GM12878 (cell line): ENCODE data around the gene SETD1B. TPM values are rescaled to one million over a fixed set of nuclear protein-coding genes. Genes with fewer than 3 reads are reported as not detected.

Experiments
- ATAC-seq: fragments of 200-7000 bp; cut with Tn5 transposase; 3 replicates; pipeline ENCODE4 v1.9.1; 2020; ENCODE audit warnings: mild to moderate bottlenecking, moderate library complexity
- BruUV-seq: library from RNA; stranded (reverse); fragments of 400-500 nt; replicated peaks from 2 replicates; lab custom pipeline; 2021; lab: Mats Ljungman, UMichigan
- CTCF ChIA-PET: fragments of 300-600 bp; sonication (Branson Sonifier 250); formaldehyde crosslinking; extraction: SDS; loops from one replicate; lab custom pipeline; 2021; ENCODE audit warnings: inconsistent platforms; lab: Yijun Ruan, JAX
- POLR2A ChIA-PET: fragments of 350-600 bp; formaldehyde crosslinking; extraction: SDS; loops from one replicate; lab custom pipeline; 2021; ENCODE audit warnings: inconsistent platforms; lab: Charles Lee
- RAD21 ChIA-PET: fragments of 300-600 bp; sonication (Branson Sonifier 250); formaldehyde crosslinking; loops from one replicate; lab custom pipeline; 2023; ENCODE audit warnings: antibody characterized with exemption; ENCODE audit not compliant: unreplicated experiment; lab: Charles Lee
- SMC1A ChIA-PET: fragments of 300-600 bp; sonication (Branson Sonifier 250); formaldehyde crosslinking; loops from one replicate; lab custom pipeline; 2023; ENCODE audit not compliant: unreplicated experiment, uncharacterized antibody; lab: Charles Lee
- DNase-seq: peaks from one replicate; pipeline ENCODE4 v3.0.0-alpha.2; 2011; ENCODE audit warnings: low read depth, low spot score
- FAIRE-seq: peaks from 3 replicates; lab custom pipeline; 2011; peaks lifted over from hg19 to GRCh38; lab: Jason Lieb, UNC
- H2AFZ ChIP-seq: 2 replicates; pipeline ENCODE4 v1.6.0; 2011; ENCODE audit warnings: low read depth, low read length, control low read depth; ENCODE audit not compliant: control insufficient read depth
- H3K27ac ChIP-seq: 2 replicates; pipeline ENCODE4 v1.5.1; 2011; ENCODE audit warnings: control low read depth; ENCODE audit not compliant: control insufficient read depth, insufficient read depth
- H3K27me3 ChIP-seq, 2 experiments: replicated peaks in 1 of 2; 2 replicates each; pipeline versions ENCODE4 v1.6.0 to v1.6.1; 2011; ENCODE audit warnings: low read length in 1 of 2; ENCODE audit not compliant: control insufficient read depth in 2 of 2, insufficient read depth in 2 of 2
- H3K36me3 ChIP-seq, 2 experiments: 2 replicates each; pipeline ENCODE4 v1.5.1; 2011; ENCODE audit warnings: low read length in 1 of 2; ENCODE audit not compliant: control insufficient read depth in 2 of 2, insufficient read depth in 2 of 2
- H3K4me1 ChIP-seq: 2 replicates; pipeline ENCODE4 v1.6.1; 2011; ENCODE audit warnings: mild to moderate bottlenecking, low read length, moderate library complexity, mixed read lengths; ENCODE audit not compliant: control insufficient read depth, insufficient read depth
- H3K4me2 ChIP-seq: 2 replicates; pipeline ENCODE4 v1.6.0; 2011; ENCODE audit warnings: control low read depth; ENCODE audit not compliant: control insufficient read depth, insufficient read depth
- H3K4me3 ChIP-seq: fragments of 200-600 bp; sonication (generic); 2 replicates; pipeline ENCODE4 v1.5.1; 2016
- H3K79me2 ChIP-seq: 2 replicates; pipeline ENCODE4 v1.6.0; 2011; ENCODE audit warnings: low read length; ENCODE audit not compliant: control insufficient read depth, insufficient read depth
- H3K9ac ChIP-seq: 2 replicates; pipeline ENCODE4 v1.8.0; 2011; ENCODE audit warnings: low read length, control low read depth, mixed read lengths; ENCODE audit not compliant: control insufficient read depth, insufficient read depth
- H3K9me3 ChIP-seq: replicated peaks from 3 replicates; pipeline ENCODE4 v1.5.1; 2011; ENCODE audit warnings: mild to moderate bottlenecking, low read length; ENCODE audit not compliant: control insufficient read depth, insufficient read depth
- H4K20me1 ChIP-seq: 2 replicates; pipeline ENCODE4 v1.6.0; 2011; ENCODE audit not compliant: control insufficient read depth, insufficient read depth
- PAX5 ChIP-seq: IDR thresholded peaks from 2 replicates; pipeline ENCODE4 v1.6.1; 2011; ENCODE audit warnings: low read depth, low read length, borderline replicate concordance
- SUZ12 ChIP-seq: fragments of 200-600 bp; sonication (generic); IDR thresholded peaks from one replicate; pipeline ENCODE4 v1.6.1; 2018; ENCODE audit warnings: antibody characterized with exemption, mild to moderate bottlenecking; ENCODE audit not compliant: unreplicated experiment
- WGBS: methylation state at CpG from one replicate; pipeline ENCODE4 v1.1.6; 2016; ENCODE audit warnings: low lambda C conversion rate; ENCODE audit not compliant: insufficient replicate concordance, insufficient coverage; ENCODE audit errors: missing lambda C conversion rate; 5-methylcytosine and 5-hydroxymethylcytosine counted together
- in situ Hi-C: fragments of 300-500 bp; cut with MboI; formaldehyde crosslinking; loops from 9 replicates; pipeline ENCODE4 v1.14.3; 2018; ENCODE audit warnings: mixed read lengths
- intact Hi-C: fragments of 100-400 bp; cut with micrococcal nuclease; formaldehyde crosslinking; loops from one replicate; pipeline ENCODE4 v1.14.2; 2022; ENCODE audit not compliant: unreplicated experiment
- polyA plus RNA-seq, 11 experiments: library from polyadenylated mRNA; depleted of rRNA in 4 of 11; unstranded in 6 of 11; stranded (reverse) in 5 of 11; fragments of >200 nt; fragmentation: Nextera tagmentation in 4 of 11; fragmentation: Illumina TruSeq in 1 of 11; extraction: Ambion mirVana in 4 of 11; extraction: Trizol in 1 of 11; gene quantifications; 1 replicate in 1 of 11; 2 replicates in 10 of 11; pipeline versions ENCODE4 v1.2.1 to v1.2.3, GENCODE V29; 2011 to 2016; ENCODE audit warnings: inconsistent platforms in 2 of 11, missing spikeins in 2 of 11, low read depth in 1 of 11
- total RNA-seq, 4 experiments: library from RNA; depleted of rRNA in 3 of 4; stranded (reverse); fragments of >200 nt in 3 of 4; fragmentation: Illumina TruSeq in 1 of 4; extraction: Trizol in 1 of 4; gene quantifications; 2 replicates each; pipeline versions ENCODE4 v1.2.1 to v1.2.3, GENCODE V29; 2013 to 2021
- TF ChIP-seq, protein P1 (sequence below): fragments of 450-650 bp; formaldehyde crosslinking; IDR thresholded peaks from 2 replicates; pipeline ENCODE4 v1.4.0; 2020; ENCODE audit warnings: mild to moderate bottlenecking, moderate library complexity

Gene SETD1B
- total and polyA plus RNA-seq, 10 of the 15 experiments (the other 5 are each of a cell fraction or from before 2014, with no cell fraction given) = 0.50 to 17.3 (median 1.6) TPM

DNA sequence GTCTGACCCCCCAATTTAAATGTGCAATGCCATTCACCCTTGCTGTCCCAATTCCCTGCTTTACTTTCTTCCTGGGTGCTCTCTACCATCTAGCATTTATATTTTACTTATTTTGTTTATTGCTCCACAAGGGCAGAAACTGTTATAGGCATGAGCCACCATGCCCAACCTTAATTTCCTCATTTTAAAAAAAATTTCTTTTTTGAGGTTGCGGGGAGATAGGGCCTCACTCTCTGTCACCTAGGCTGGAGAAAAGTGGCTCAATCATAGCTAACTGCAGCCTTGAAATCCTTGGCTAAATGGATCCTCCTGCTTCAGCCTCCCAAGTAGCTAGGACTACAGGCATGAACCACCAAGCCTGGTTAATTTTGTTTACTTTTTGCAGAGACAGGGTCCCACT, 41.9 kb downstream of the SETD1B start:
- in situ Hi-C loops = no loop called here
- TF ChIP-seq, protein P1, sequence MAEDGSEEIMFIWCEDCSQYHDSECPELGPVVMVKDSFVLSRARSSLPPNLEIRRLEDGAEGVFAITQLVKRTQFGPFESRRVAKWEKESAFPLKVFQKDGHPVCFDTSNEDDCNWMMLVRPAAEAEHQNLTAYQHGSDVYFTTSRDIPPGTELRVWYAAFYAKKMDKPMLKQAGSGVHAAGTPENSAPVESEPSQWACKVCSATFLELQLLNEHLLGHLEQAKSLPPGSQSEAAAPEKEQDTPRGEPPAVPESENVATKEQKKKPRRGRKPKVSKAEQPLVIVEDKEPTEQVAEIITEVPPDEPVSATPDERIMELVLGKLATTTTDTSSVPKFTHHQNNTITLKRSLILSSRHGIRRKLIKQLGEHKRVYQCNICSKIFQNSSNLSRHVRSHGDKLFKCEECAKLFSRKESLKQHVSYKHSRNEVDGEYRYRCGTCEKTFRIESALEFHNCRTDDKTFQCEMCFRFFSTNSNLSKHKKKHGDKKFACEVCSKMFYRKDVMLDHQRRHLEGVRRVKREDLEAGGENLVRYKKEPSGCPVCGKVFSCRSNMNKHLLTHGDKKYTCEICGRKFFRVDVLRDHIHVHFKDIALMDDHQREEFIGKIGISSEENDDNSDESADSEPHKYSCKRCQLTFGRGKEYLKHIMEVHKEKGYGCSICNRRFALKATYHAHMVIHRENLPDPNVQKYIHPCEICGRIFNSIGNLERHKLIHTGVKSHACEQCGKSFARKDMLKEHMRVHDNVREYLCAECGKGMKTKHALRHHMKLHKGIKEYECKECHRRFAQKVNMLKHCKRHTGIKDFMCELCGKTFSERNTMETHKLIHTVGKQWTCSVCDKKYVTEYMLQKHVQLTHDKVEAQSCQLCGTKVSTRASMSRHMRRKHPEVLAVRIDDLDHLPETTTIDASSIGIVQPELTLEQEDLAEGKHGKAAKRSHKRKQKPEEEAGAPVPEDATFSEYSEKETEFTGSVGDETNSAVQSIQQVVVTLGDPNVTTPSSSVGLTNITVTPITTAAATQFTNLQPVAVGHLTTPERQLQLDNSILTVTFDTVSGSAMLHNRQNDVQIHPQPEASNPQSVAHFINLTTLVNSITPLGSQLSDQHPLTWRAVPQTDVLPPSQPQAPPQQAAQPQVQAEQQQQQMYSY (CRISPR knock-in tag) = no peak
- TF ChIP-seq SUZ12 (no peak), PAX5 (no peak)
- no peaks in the 10 kb centered on the region for H4K20me1 ChIP-seq
- no peak overlapping the region for H3K4me3 ChIP-seq
- intact Hi-C loops = no loop called here
- CTCF ChIA-PET = interaction anchor here (2.2 kb wide), 1 partner anchor 50 kb away, joined by 8 read pairs; no protein-coding TSS in a partner anchor
- no peak for ATAC-seq
- RAD21 ChIA-PET = interaction anchor here (0.6 to 0.8 kb wide), 2 partner anchors 50 to 52 kb away, joined by 3 read pairs; partner anchors contain the start of gene RHOF
- WGBS = 48% methylated on average over 1 of the region's 1 CpG
- no peak for FAIRE-seq
- H3K36me3 ChIP-seq = no peaks in the 10 kb centered on the region
- no peak overlapping the region for H3K27ac ChIP-seq
- no peak overlapping the region for H3K9ac ChIP-seq
- no peak overlapping the region for H2AFZ ChIP-seq
- no peak for DNase-seq
- BruUV-seq = no TSS peak
- no peaks in the 10 kb centered on the region for H3K9me3 ChIP-seq
- POLR2A ChIA-PET = interaction anchor here (0.5 to 0.7 kb wide), 4 partner anchors 8 to 654 kb away, joined by 3 to 6 read pairs (median 4); no protein-coding TSS in a partner anchor
- H3K79me2 ChIP-seq = no peaks in the 10 kb centered on the region
- SMC1A ChIA-PET = no interaction called here
- no peak overlapping the region for H3K4me2 ChIP-seq
- no peaks in the 10 kb centered on the region for H3K27me3 ChIP-seq
- no peaks in the 10 kb centered on the region for H3K4me1 ChIP-seq
